HEK293 (cell line): ENCODE measurements around the gene GDPD3.
A peak's percentile ranks its signal among the peaks of the same experiment; 100 is the strongest.

Source experiments
- CTCF ChIA-PET: fragments of 350-600 bp; formaldehyde crosslinking; extraction: SDS; loops from one replicate; lab custom pipeline; 2021; ENCODE audit warnings: antibody characterized with exemption; lab: Yijun Ruan, JAX
- POLR2A ChIA-PET: fragments of 300-600 bp; formaldehyde crosslinking; extraction: SDS; loops from one replicate; lab custom pipeline; 2020; ENCODE audit warnings: antibody characterized with exemption, inconsistent platforms; lab: Yijun Ruan, JAX
- H3K27ac ChIP-seq: fragments of 200-500 bp; sonication (Bioruptor generic); 2 replicates; pipeline ENCODE4 v1.5.1; 2014; ENCODE audit warnings: low read depth, low read length, control low read depth, inconsistent platforms; ENCODE audit errors: extremely low read depth
- H3K36me3 ChIP-seq, 2 experiments: fragments of 200-500 bp in 1 of 2; sonication (Bioruptor generic) in 1 of 2; 1 replicate in 1 of 2; 2 replicates in 1 of 2; pipeline ENCODE4 v1.5.1; 2014 to 2017; ENCODE audit warnings: inconsistent platforms in 2 of 2, low read length in 2 of 2; ENCODE audit not compliant: control insufficient read depth in 2 of 2, insufficient read depth in 1 of 2
- H3K4me1 ChIP-seq: fragments of 200-500 bp; sonication (Bioruptor generic); 2 replicates; pipeline ENCODE4 v1.5.1; 2014; ENCODE audit warnings: mild to moderate bottlenecking, low read length, inconsistent platforms; ENCODE audit not compliant: control insufficient read depth, insufficient read depth
- H3K4me3 ChIP-seq: 2 replicates; pipeline ENCODE4 v1.5.1; 2011; ENCODE audit warnings: low read depth, mild to moderate bottlenecking, control low read depth, low read length, moderate library complexity
- H3K9me3 ChIP-seq: fragments of 200-500 bp; sonication (Bioruptor generic); 2 replicates; pipeline ENCODE4 v1.5.1; 2014; ENCODE audit warnings: low read depth, low read length, inconsistent platforms; ENCODE audit not compliant: control insufficient read depth, insufficient read depth
- BCL6B ChIP-seq: fragments of 450-650 bp; formaldehyde crosslinking; IDR thresholded peaks from 2 replicates; pipeline ENCODE4 v1.5.1; 2017; ENCODE audit warnings: missing biosample characterization, missing genetic modification characterization
- GLIS2 ChIP-seq: fragments of 450-650 bp; formaldehyde crosslinking; IDR thresholded peaks from 2 replicates; pipeline ENCODE4 v1.5.1; 2016; ENCODE audit warnings: missing biosample characterization, missing genetic modification characterization
- KLF1 ChIP-seq: fragments of 450-650 bp; formaldehyde crosslinking; IDR thresholded peaks from 2 replicates; pipeline ENCODE4 v1.5.1; 2016; ENCODE audit warnings: missing biosample characterization, missing genetic modification characterization
- OSR2 ChIP-seq: fragments of 450-650 bp; formaldehyde crosslinking; IDR thresholded peaks from 2 replicates; pipeline ENCODE4 v1.5.1; 2016; ENCODE audit warnings: missing biosample characterization, missing genetic modification characterization
- PBX3 ChIP-seq: sonication (generic); formaldehyde crosslinking; IDR thresholded peaks from 2 replicates; pipeline ENCODE4 v1.8.1; 2022; ENCODE audit warnings: mild to moderate bottlenecking, moderate library complexity, missing genetic modification reagents
- SCRT2 ChIP-seq: fragments of 450-650 bp; formaldehyde crosslinking; IDR thresholded peaks from 2 replicates; pipeline ENCODE4 v1.5.1; 2016; ENCODE audit warnings: missing biosample characterization, missing genetic modification characterization
- WT1 ChIP-seq: fragments of 450-650 bp; formaldehyde crosslinking; IDR thresholded peaks from 2 replicates; pipeline ENCODE4 v1.5.1; 2016; ENCODE audit warnings: missing biosample characterization, missing genetic modification characterization
- ZIC2 ChIP-seq: fragments of 450-650 bp; formaldehyde crosslinking; IDR thresholded peaks from 2 replicates; pipeline ENCODE4 v1.5.1; 2016; ENCODE audit warnings: missing biosample characterization, missing genetic modification characterization
- ZNF10 ChIP-seq: fragments of 450-650 bp; formaldehyde crosslinking; IDR thresholded peaks from 2 replicates; pipeline ENCODE4 v1.5.1; 2017; ENCODE audit warnings: missing biosample characterization, missing genetic modification characterization
- ZNF175 ChIP-seq: fragments of 450-650 bp; formaldehyde crosslinking; IDR thresholded peaks from 2 replicates; pipeline ENCODE4 v1.5.1; 2016; ENCODE audit warnings: missing biosample characterization, missing genetic modification characterization
- ZNF18 ChIP-seq: fragments of 450-650 bp; formaldehyde crosslinking; IDR thresholded peaks from 2 replicates; pipeline ENCODE4 v1.5.1; 2016; ENCODE audit warnings: missing biosample characterization, missing genetic modification characterization
- ZNF19 ChIP-seq: fragments of 450-650 bp; formaldehyde crosslinking; IDR thresholded peaks from 2 replicates; pipeline ENCODE4; 2016; ENCODE audit warnings: missing biosample characterization, missing genetic modification characterization, low read depth
- ZNF311 ChIP-seq: fragments of 450-650 bp; formaldehyde crosslinking; IDR thresholded peaks from 2 replicates; pipeline ENCODE4 v1.5.1; 2017; ENCODE audit warnings: missing biosample characterization, missing genetic modification characterization, borderline replicate concordance
- ZNF48 ChIP-seq: fragments of 450-650 bp; formaldehyde crosslinking; IDR thresholded peaks from 2 replicates; pipeline ENCODE4 v1.5.1; 2016; ENCODE audit warnings: missing biosample characterization, missing genetic modification characterization
- ZNF521 ChIP-seq: fragments of 450-650 bp; formaldehyde crosslinking; IDR thresholded peaks from 2 replicates; pipeline ENCODE4 v1.5.1; 2017; ENCODE audit warnings: missing biosample characterization, mild to moderate bottlenecking, missing genetic modification characterization
- ZNF600 ChIP-seq: fragments of 450-650 bp; formaldehyde crosslinking; IDR thresholded peaks from 2 replicates; pipeline ENCODE4 v1.5.1; 2016; ENCODE audit warnings: missing biosample characterization, missing genetic modification characterization
- ZNF623 ChIP-seq: fragments of 450-650 bp; formaldehyde crosslinking; IDR thresholded peaks from 2 replicates; pipeline ENCODE4 v1.5.1; 2016; ENCODE audit warnings: missing biosample characterization, missing genetic modification characterization
- ZNF645 ChIP-seq: fragments of 450-650 bp; formaldehyde crosslinking; IDR thresholded peaks from 2 replicates; pipeline ENCODE4; 2016; ENCODE audit warnings: missing biosample characterization, missing genetic modification characterization
- ZNF747 ChIP-seq: fragments of 450-650 bp; formaldehyde crosslinking; IDR thresholded peaks from 2 replicates; pipeline ENCODE4 v1.5.1; 2016; ENCODE audit warnings: missing biosample characterization, missing genetic modification characterization
- TF ChIP-seq, protein P1 (sequence below): fragments of 450-650 bp; formaldehyde crosslinking; IDR thresholded peaks from 2 replicates; pipeline ENCODE4 v1.5.1; 2016; ENCODE audit warnings: missing biosample characterization, missing genetic modification characterization
- TF ChIP-seq, protein P2 (sequence below): fragments of 450-650 bp; formaldehyde crosslinking; IDR thresholded peaks from 2 replicates; pipeline ENCODE4 v1.5.1; 2016; ENCODE audit warnings: missing biosample characterization, missing genetic modification characterization
- TF ChIP-seq, protein P3 (sequence below): fragments of 450-650 bp; formaldehyde crosslinking; IDR thresholded peaks from 2 replicates; pipeline ENCODE4 v1.5.1; 2016; ENCODE audit warnings: missing biosample characterization, missing genetic modification characterization
- TF ChIP-seq, protein P4 (sequence below): fragments of 450-650 bp; formaldehyde crosslinking; IDR thresholded peaks from 2 replicates; pipeline ENCODE4 v1.5.1; 2016; ENCODE audit warnings: missing biosample characterization, missing genetic modification characterization

GDPD3 gene

GRCh38 chr16:30086291-30087140 is 26.8 kb downstream of the GDPD3 start:
- ChIA-PET POLR2A (interaction anchor here (1.0 to 2.9 kb wide), 3 partner anchors 10 to 331 kb away, joined by 3 to 13 read pairs (median 4); partner anchors contain the start of gene ALDOA), CTCF (interaction anchor here (0.6 kb wide), 1 partner anchor 38 kb away, joined by 3 read pairs; no protein-coding TSS in a partner anchor)
- Histone ChIP-seq H3K9me3 (no peaks in the 10 kb centered on the region), H3K4me1 (no peaks in the 10 kb centered on the region), H3K27ac (no peak overlapping the region), H3K4me3 (no peak overlapping the region), H3K36me3 (peaks cover 4 to 53% of the 10 kb centered on the region in 2 experiments; a peak in 2 of 3 replicates)
- TF ChIP-seq SCRT2 (tag by site-specific recombination) (no peak), OSR2 (tag by site-specific recombination) (no peak), ZNF645 (tag by site-specific recombination) (no peak), ZNF18 (tag by site-specific recombination) (no peak), ZNF19 (tag by site-specific recombination) (no peak), ZNF10 (tag by site-specific recombination) (no peak), ZNF48 (tag by site-specific recombination) (no peak), PBX3 (CRISPR knock-in tag) (no peak), ZNF175 (tag by site-specific recombination) (no peak), BCL6B (tag by site-specific recombination) (no peak), WT1 (tag by site-specific recombination) (no peak), KLF1 (tag by site-specific recombination) (peak; percentile 96), ZNF747 (no peak), ZNF311 (tag by site-specific recombination) (no peak), ZNF600 (tag by site-specific recombination) (peak; percentile 42; the same call in 1 of the 2 replicates), ZNF623 (no peak), GLIS2 (peak; percentile 22; the same call in 1 of the 2 replicates), ZIC2 (tag by site-specific recombination) (peak; percentile 33; the same call in 1 of the 2 replicates), ZNF521 (tag by site-specific recombination) (no peak)
- TF ChIP-seq, protein P1, sequence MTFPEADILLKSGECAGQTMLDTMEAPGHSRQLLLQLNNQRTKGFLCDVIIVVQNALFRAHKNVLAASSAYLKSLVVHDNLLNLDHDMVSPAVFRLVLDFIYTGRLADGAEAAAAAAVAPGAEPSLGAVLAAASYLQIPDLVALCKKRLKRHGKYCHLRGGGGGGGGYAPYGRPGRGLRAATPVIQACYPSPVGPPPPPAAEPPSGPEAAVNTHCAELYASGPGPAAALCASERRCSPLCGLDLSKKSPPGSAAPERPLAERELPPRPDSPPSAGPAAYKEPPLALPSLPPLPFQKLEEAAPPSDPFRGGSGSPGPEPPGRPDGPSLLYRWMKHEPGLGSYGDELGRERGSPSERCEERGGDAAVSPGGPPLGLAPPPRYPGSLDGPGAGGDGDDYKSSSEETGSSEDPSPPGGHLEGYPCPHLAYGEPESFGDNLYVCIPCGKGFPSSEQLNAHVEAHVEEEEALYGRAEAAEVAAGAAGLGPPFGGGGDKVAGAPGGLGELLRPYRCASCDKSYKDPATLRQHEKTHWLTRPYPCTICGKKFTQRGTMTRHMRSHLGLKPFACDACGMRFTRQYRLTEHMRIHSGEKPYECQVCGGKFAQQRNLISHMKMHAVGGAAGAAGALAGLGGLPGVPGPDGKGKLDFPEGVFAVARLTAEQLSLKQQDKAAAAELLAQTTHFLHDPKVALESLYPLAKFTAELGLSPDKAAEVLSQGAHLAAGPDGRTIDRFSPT (tag by site-specific recombination) = no peak
- TF ChIP-seq, protein P2, sequence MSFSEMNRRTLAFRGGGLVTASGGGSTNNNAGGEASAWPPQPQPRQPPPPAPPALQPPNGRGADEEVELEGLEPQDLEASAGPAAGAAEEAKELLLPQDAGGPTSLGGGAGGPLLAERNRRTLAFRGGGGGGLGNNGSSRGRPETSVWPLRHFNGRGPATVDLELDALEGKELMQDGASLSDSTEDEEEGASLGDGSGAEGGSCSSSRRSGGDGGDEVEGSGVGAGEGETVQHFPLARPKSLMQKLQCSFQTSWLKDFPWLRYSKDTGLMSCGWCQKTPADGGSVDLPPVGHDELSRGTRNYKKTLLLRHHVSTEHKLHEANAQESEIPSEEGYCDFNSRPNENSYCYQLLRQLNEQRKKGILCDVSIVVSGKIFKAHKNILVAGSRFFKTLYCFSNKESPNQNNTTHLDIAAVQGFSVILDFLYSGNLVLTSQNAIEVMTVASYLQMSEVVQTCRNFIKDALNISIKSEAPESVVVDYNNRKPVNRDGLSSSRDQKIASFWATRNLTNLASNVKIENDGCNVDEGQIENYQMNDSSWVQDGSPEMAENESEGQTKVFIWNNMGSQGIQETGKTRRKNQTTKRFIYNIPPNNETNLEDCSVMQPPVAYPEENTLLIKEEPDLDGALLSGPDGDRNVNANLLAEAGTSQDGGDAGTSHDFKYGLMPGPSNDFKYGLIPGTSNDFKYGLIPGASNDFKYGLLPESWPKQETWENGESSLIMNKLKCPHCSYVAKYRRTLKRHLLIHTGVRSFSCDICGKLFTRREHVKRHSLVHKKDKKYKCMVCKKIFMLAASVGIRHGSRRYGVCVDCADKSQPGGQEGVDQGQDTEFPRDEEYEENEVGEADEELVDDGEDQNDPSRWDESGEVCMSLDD (tag by site-specific recombination) = no peak
- TF ChIP-seq, protein P3, sequence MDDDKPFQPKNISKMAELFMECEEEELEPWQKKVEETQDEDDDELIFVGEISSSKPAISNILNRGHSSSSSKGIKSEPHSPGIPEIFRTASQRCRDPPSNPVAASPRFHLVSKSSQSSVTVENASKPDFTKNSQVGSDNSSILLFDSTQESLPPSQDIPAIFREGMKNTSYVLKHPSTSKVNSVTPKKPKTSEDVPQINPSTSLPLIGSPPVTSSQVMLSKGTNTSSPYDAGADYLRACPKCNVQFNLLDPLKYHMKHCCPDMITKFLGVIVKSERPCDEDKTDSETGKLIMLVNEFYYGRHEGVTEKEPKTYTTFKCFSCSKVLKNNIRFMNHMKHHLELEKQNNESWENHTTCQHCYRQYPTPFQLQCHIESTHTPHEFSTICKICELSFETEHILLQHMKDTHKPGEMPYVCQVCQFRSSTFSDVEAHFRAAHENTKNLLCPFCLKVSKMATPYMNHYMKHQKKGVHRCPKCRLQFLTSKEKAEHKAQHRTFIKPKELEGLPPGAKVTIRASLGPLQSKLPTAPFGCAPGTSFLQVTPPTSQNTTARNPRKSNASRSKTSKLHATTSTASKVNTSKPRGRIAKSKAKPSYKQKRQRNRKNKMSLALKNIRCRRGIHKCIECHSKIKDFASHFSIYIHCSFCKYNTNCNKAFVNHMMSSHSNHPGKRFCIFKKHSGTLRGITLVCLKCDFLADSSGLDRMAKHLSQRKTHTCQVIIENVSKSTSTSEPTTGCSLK (tag by site-specific recombination) = no peak
- TF ChIP-seq, protein P4, sequence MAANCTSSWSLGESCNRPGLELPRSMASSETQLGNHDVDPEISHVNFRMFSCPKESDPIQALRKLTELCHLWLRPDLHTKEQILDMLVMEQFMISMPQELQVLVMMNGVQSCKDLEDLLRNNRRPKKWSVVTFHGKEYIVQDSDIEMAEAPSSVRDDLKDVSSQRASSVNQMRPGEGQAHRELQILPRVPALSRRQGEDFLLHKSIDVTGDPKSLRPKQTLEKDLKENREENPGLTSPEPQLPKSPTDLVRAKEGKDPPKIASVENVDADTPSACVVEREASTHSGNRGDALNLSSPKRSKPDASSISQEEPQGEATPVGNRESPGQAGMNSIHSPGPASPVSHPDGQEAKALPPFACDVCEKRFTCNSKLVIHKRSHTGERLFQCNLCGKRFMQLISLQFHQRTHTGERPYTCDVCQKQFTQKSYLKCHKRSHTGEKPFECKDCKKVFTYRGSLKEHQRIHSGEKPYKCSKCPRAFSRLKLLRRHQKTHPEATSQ (tag by site-specific recombination) = no peak
